IgD-negative memory B cell (primary cell): ENCODE measurements around the gene TOMM6. TPM values are rescaled to one million over a fixed set of nuclear protein-coding genes. Genes with fewer than 3 reads are reported as not detected.

ENCODE experiments used
- H3K27ac Mint-ChIP-seq, 3 donors: one replicate each; pipeline ENCODE4 v1.8.0; 2020 to 2022; ENCODE audit warnings: mild to moderate bottlenecking in 3 of 3, mixed read lengths in 3 of 3, moderate library complexity in 1 of 3
- H3K27me3 Mint-ChIP-seq: one replicate; pipeline ENCODE4 v1.8.0; 2021; ENCODE audit warnings: mixed read lengths
- H3K36me3 Mint-ChIP-seq: one replicate; pipeline ENCODE4 v1.8.0; 2020; ENCODE audit warnings: mild to moderate bottlenecking, mixed read lengths
- H3K4me1 Mint-ChIP-seq, 3 donors: one replicate each; pipeline ENCODE4 v1.8.0; 2020 to 2022; ENCODE audit warnings: mixed read lengths in 3 of 3, mild to moderate bottlenecking in 1 of 3
- H3K4me3 Mint-ChIP-seq, 4 donors: one replicate each; pipeline ENCODE4 v1.8.0; 2020 to 2022; ENCODE audit warnings: mild to moderate bottlenecking in 4 of 4, mixed read lengths in 4 of 4, moderate library complexity in 3 of 4
- H3K9me3 Mint-ChIP-seq, 3 donors: one replicate each; pipeline ENCODE4 v1.8.0; 2020 to 2021; ENCODE audit warnings: mixed read lengths in 3 of 3, mild to moderate bottlenecking in 1 of 3
- polyA plus RNA-seq: library from polyadenylated mRNA; unstranded; fragments of 300-500 nt; fragmentation: Illumina TruSeq; gene quantifications from one replicate; pipeline ENCODE4 v1.2.3, GENCODE V29; 2021

TOMM6 gene
- polyA plus RNA-seq, 1 donor from 2014 or later, result 387 TPM

DNA sequence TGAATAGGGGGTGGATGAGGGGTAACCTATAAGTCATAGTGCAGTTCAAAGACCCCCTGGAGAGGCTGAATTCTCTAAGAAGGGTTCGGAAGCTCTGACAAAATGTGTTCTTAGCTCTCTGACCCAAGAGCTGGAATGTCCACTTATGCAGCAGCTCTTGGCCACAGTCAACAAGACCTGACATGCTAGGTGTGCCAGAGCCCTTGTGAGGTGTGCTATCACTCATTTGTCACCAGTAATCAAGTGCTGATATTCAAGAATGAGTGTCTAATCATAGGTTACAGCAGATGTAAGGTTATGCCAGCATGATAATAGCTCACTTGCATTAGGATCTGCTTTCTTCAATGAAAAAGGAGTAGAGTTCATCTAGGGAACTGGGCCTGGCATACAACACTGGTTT lies 28.1 kb downstream of the TOMM6 start:
- no peak overlapping the region for H3K4me3 Mint-ChIP-seq
- H3K36me3 Mint-ChIP-seq, result peaks cover 1% of the 10 kb centered on the region
- H3K27me3 Mint-ChIP-seq, result no peaks in the 10 kb centered on the region
- no peaks in the 10 kb centered on the region for H3K4me1 Mint-ChIP-seq
- H3K27ac Mint-ChIP-seq, result no peak overlapping the region
- H3K9me3 Mint-ChIP-seq, result no peaks in the 10 kb centered on the region

DNA sequence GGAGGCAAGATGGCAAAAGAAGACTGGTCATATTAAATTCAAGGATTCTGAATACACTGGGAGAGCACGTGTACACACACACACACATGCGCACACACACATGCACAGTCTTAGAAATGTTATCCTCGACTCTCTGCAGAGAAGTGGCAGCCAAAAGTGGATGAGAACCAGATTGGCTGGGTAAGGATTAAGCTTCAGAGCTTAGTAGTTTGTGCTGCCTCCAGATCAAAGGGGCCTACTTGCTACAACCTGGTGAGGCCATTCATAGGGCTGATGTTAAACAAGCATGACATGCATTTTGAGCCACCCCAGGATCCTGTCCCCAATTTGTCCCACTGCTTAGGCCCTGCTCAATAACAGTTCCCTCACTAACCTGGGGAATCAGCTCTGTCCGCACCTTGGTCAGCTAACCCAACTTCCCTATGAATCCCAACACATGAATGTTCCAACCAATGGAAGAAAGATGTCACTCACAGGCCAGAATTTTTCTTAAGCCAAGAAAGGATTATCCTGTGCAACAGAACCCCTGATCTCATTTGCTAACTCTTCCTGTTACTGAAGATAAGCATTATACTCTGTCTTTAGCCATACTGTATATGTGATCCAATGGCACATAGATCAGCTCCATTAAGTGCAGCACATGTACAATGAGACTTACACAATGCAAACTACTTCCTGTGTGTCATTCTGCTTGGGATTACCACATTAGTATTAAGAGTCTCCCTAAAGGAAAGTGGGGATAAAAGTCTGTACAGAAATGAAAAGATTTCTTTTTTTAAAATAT lies 31.0 kb downstream of the TOMM6 start:
- H3K36me3 Mint-ChIP-seq, result no peaks in the 10 kb centered on the region
- no peaks in the 10 kb centered on the region for H3K27me3 Mint-ChIP-seq
- no peaks in the 10 kb centered on the region for H3K4me1 Mint-ChIP-seq
- H3K27ac Mint-ChIP-seq, result no peak overlapping the region
- no peaks in the 10 kb centered on the region for H3K9me3 Mint-ChIP-seq
- no peak overlapping the region for H3K4me3 Mint-ChIP-seq

DNA sequence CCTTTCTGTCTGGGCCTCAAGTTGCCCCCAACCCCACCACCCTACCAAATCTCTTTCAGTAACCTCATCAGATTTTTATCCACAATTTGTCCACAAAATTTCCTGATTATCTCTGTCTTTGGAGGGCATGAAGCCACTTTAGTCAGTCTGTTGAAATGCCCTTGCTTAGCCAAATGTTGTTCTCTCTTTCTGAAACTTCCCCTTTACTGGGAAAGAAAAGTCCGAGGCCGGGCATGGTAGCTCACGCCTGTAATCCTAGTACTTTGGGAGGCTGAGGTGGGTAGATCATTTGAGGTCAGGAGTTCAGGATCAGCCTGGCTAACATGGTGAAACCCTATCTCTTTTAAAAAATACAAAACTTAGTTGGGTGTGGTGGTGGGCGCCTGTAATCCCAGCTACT lies 33.8 kb downstream of the TOMM6 start:
- no peaks in the 10 kb centered on the region for H3K9me3 Mint-ChIP-seq
- H3K27ac Mint-ChIP-seq, result peak overlapping the region in 1 of 3 donors; percentile 59
- H3K4me3 Mint-ChIP-seq, result no peak overlapping the region
- H3K36me3 Mint-ChIP-seq, result no peaks in the 10 kb centered on the region
- no peaks in the 10 kb centered on the region for H3K27me3 Mint-ChIP-seq
- H3K4me1 Mint-ChIP-seq, result no peaks in the 10 kb centered on the region

DNA sequence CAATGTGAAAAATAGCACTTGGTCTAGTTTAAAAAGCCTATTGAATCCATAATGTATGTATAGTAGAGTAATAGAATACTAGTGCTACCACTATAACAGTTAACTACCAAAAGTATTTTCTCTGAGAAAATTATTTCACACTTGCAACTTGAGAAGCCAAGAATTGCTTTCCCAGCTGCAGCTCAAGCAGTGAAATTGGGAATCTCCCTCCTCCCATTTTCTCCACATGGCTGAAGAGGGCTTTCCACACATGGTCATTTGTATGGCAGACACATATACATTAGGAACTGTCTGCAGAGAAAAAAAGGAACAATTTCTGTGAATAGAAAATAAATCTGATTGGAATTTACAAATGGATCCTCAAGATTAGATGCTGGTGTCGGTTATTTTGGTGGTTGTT lies 34.5 kb downstream of the TOMM6 start:
- no peaks in the 10 kb centered on the region for H3K9me3 Mint-ChIP-seq
- H3K36me3 Mint-ChIP-seq, result no peaks in the 10 kb centered on the region
- H3K4me1 Mint-ChIP-seq, result no peaks in the 10 kb centered on the region
- no peak overlapping the region for H3K27ac Mint-ChIP-seq
- no peak overlapping the region for H3K4me3 Mint-ChIP-seq
- no peaks in the 10 kb centered on the region for H3K27me3 Mint-ChIP-seq

DNA sequence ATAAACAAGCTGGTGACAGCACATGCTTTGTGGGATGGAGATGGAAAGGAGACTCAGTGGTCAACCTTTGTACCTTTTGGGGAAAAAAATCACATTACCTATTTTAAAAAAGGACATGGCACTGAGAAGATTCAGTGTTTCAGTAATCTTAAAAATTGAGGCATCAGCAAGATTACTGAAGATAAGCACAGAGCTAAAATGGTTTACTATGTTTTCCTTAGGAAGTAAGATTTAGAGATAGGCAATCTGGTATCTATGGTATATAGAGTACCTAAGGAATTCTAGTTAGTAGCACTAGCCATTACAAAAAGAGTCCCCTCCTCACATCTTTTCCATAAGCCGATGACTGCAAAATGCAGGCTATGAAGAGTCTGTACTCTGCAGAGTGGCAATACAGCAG lies 35.7 kb downstream of the TOMM6 start:
- Mint-ChIP-seq H3K27ac (no peak overlapping the region), H3K9me3 (no peaks in the 10 kb centered on the region), H3K36me3 (no peaks in the 10 kb centered on the region), H3K4me3 (no peak overlapping the region), H3K4me1 (no peaks in the 10 kb centered on the region), H3K27me3 (no peaks in the 10 kb centered on the region)

DNA sequence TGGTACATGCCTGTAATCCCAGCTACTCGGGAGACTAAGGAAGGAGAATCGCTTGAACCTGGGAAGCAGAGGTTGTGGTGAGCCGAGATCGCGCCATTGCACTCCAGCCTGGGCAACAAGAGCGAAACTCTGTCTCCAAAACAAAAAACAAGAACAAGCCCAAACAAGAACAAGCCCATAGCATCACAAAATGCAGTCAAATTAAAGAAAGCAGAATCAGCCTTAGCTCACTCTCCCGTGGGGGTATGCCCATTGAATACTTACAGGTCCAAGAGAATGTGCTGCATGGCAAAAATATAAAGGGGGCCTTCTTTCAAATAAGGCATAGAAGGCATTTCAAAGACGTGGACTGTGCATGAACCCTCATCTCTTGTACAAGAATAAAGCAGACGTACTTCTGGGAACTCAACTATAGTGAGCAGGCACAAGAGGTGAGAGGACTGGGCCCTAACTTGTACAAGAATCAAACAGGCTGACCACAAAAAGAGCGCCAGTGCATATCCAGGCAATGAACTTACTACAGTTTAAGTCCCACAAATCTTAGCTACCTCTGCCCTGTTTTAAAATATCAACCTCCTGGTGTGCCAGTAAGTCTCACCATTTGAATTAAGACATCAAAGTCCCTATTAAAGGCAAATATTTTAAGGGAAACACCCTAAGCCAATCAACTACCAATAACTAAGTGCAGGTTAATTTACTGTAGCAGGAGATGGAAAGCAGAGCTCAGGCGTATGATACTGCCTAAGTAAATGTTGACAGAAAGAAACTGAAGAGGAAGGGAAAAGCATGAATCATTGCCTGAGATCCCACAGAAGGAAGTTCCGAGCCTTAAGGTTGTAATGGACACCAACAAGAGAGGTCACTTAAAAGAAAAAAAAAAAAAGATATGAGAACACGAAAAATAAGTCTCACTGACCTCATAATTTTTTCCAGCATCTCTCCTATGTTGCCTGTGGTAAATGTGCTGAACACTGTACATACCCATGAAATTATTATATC lies 37.4 kb downstream of the TOMM6 start:
- Mint-ChIP-seq H3K4me3 (no peak overlapping the region), H3K4me1 (no peaks in the 10 kb centered on the region), H3K36me3 (no peaks in the 10 kb centered on the region), H3K9me3 (no peaks in the 10 kb centered on the region), H3K27me3 (no peaks in the 10 kb centered on the region), H3K27ac (no peak overlapping the region)

DNA sequence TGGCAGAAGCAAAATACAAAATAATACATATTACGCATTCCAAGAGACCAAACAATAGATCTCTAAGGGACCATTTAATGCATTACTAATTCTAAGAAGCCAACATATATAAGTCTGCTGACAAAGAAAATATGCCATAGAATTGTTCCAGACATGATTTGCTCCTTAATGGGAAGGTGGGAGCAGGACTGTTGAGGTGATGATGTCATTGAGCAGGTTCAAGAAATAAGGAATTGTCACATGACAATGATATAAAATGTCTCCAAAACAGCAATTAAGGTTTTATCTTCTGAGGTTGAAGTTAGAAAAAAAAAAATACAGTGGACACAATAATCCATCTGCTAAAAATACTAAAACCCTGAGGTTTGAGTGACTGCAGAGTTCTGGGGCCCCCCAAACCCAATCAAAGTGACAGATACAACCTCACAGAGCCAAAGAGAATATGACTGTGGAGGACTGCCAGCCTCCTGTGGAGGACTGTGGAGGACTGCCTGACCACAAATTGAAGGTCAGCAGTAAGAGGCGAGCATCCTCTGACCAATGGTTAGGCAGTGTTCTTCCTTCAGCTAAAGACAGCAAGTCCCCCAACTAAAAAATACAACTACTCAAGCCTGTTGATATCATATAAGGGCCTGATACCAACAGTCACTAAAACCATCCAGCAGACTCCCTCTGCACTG lies 39.0 kb downstream of the TOMM6 start:
- Mint-ChIP-seq H3K4me3 (no peak overlapping the region), H3K9me3 (no peaks in the 10 kb centered on the region), H3K27ac (no peak overlapping the region), H3K4me1 (peaks cover 0 to under 1% (median 0%) of the 10 kb centered on the region in 3 donors), H3K27me3 (no peaks in the 10 kb centered on the region), H3K36me3 (no peaks in the 10 kb centered on the region)

DNA sequence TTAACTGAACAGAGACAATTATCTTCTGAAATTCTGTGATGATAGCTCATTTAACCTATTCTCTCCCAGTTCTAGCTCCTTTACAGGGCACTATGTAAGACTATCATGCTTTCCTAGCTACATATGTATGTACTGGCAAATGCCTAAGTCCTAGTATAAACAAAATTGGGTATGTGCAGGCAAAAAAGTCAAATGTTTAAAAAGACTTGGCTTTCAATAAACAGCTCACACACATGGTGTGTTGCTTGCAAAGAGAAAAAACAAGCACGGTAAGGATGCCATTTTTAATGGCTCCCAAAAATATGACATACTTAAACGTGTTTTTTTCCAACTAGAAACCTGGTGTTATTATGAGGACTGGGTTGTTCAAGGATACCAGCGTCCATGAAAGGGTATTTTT lies 44.8 kb downstream of the TOMM6 start:
- H3K36me3 Mint-ChIP-seq, result peaks cover 6% of the 10 kb centered on the region
- H3K27ac Mint-ChIP-seq, result no peak overlapping the region
- H3K9me3 Mint-ChIP-seq, result no peaks in the 10 kb centered on the region
- no peaks in the 10 kb centered on the region for H3K27me3 Mint-ChIP-seq
- H3K4me1 Mint-ChIP-seq, result peaks cover 0 to 2% (median 1%) of the 10 kb centered on the region in 3 donors
- H3K4me3 Mint-ChIP-seq, result no peak overlapping the region

DNA sequence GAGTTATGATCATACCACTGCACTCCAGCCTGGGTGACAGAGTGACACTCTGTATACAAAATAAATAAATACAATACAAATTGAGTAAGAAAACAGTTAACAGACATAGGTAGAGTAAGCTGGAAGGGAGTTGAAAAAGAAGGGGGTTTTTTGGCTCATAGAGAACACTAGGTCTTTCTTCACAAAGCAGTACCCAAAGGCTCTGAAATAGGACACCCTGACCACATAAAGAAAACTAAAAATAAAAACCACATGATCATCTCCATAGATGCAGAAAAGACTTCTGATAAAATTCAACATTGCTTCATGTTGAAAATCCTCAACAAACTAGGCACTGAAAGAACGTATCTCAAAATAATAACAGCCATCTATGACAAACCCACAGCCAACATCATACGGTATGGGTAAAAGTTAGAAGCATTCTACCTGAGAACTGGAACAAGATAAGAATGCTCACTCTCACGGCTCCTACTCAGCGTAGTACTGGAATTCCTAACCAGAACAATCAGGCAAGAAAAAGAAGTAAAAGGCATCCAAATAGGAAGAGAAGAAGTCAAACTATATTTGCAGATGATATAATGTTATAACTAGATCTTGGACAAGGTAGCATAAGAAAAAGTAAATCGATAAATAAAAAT lies 48.6 kb downstream of the TOMM6 start:
- H3K36me3 Mint-ChIP-seq, result peaks cover 9% of the 10 kb centered on the region
- H3K4me1 Mint-ChIP-seq, result peaks cover 0 to 2% (median 1%) of the 10 kb centered on the region in 3 donors
- H3K27me3 Mint-ChIP-seq, result no peaks in the 10 kb centered on the region
- H3K4me3 Mint-ChIP-seq, result no peak overlapping the region
- H3K9me3 Mint-ChIP-seq, result no peaks in the 10 kb centered on the region
- no peak overlapping the region for H3K27ac Mint-ChIP-seq

DNA sequence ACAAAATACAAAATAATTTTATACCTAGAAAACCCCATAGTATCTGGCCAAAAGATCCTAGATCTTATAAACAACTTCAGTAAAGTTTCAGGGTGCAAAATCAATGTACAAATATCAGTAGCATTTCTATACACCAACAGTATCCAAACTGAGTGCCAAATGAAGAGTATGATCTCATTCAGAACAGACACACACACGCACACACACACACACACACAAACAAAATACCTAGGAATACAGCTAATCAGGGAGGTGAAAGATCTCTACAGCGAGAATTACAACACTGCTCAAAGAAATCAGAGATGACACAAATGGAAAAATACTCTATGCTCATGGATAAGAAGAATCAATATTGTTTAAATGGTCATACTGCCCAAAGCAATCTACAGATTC lies 49.2 kb downstream of the TOMM6 start:
- Mint-ChIP-seq H3K36me3 (peaks cover 11% of the 10 kb centered on the region), H3K27me3 (no peaks in the 10 kb centered on the region), H3K27ac (no peak overlapping the region), H3K9me3 (no peaks in the 10 kb centered on the region), H3K4me3 (no peak overlapping the region), H3K4me1 (peaks cover 0 to 2% (median 0%) of the 10 kb centered on the region in 3 donors)

Other genes starting within 250 kb of the TOMM6 start
- gene FOXP4, start 241.3 kb upstream of the TOMM6 start, polyA plus RNA-seq, result 2.6 TPM
- not detected for gene MDFI, start 149.2 kb upstream of the TOMM6 start, polyA plus RNA-seq
- 196 TPM for gene TFEB, start 52.1 kb upstream of the TOMM6 start, polyA plus RNA-seq
- gene PGC, start 40.3 kb upstream of the TOMM6 start, polyA plus RNA-seq, result not detected
- gene FRS3, start 7.8 kb upstream of the TOMM6 start, polyA plus RNA-seq, result 2.9 TPM
- not detected for gene PRICKLE4, start 6.9 kb upstream of the TOMM6 start, polyA plus RNA-seq
- 1.5 TPM for gene USP49, start 107.7 kb downstream of the TOMM6 start, polyA plus RNA-seq
- 9.8 TPM for gene MED20, start 133.4 kb downstream of the TOMM6 start, polyA plus RNA-seq
- 9.6 TPM for gene BYSL, start 133.8 kb downstream of the TOMM6 start, polyA plus RNA-seq
- 309 TPM for gene CCND3, start 154.1 kb downstream of the TOMM6 start, polyA plus RNA-seq